Activated CD8-positive, alpha-beta memory T cell treated with anti-CD3 and anti-CD28 coated beads for 24 hours (primary cell): ENCODE measurements around the gene SOD3.

Experiments
- DNase-seq: peaks from one replicate; pipeline ENCODE4 v3.0.0-alpha.2; 2020

SOD3 gene

GRCh38 chr4:24794916-24795665 lies at the start of gene SOD3:
TSS of gene SOD3 (plus strand) at chr4:24795573. CDS start at chr4:24799522, 3,949 bp downstream.
- DNase-seq: no peak

- DNase-seq: no peak
Measured at GRCh38 chr4:24747234-24747975, 48.0 kb upstream of the SOD3 start.

GRCh38 chr4:24748023-24748422 lies 47.4 kb upstream of the SOD3 start:
- no peak for DNase-seq

- DNase-seq: no peak
Measured at GRCh38 chr4:24748758-24749350, 46.5 kb upstream of the SOD3 start.

- no peak for DNase-seq
Measured at GRCh38 chr4:24750106-24750505, 45.3 kb upstream of the SOD3 start.

- no peak for DNase-seq
Measured at GRCh38 chr4:24751926-24752539, 43.3 kb upstream of the SOD3 start.

- no peak for DNase-seq
Measured at GRCh38 chr4:24753519-24753918, 41.9 kb upstream of the SOD3 start.

- no peak for DNase-seq
Measured at GRCh38 chr4:24754571-24754970, 40.8 kb upstream of the SOD3 start.

GRCh38 chr4:24763631-24764297 lies 31.6 kb upstream of the SOD3 start:
- DNase-seq: no peak

- DNase-seq: no peak
Measured at GRCh38 chr4:24764345-24764744, 31.0 kb upstream of the SOD3 start.

GRCh38 chr4:24765376-24765988 lies 29.9 kb upstream of the SOD3 start:
- no peak for DNase-seq

GRCh38 chr4:24768006-24768405 lies 27.4 kb upstream of the SOD3 start:
- no peak for DNase-seq

- DNase-seq: no peak
Measured at GRCh38 chr4:24768604-24769003, 26.8 kb upstream of the SOD3 start.

GRCh38 chr4:24769571-24769970 lies 25.8 kb upstream of the SOD3 start:
- no peak for DNase-seq

GRCh38 chr4:24770032-24770584 lies 25.3 kb upstream of the SOD3 start:
- DNase-seq: no peak

- DNase-seq: no peak
Measured at GRCh38 chr4:24770667-24771066, 24.7 kb upstream of the SOD3 start.

GRCh38 chr4:24771241-24771640 lies 24.1 kb upstream of the SOD3 start:
- no peak for DNase-seq

- no peak for DNase-seq
Measured at GRCh38 chr4:24772061-24772705, 23.2 kb upstream of the SOD3 start.

GRCh38 chr4:24772952-24773351 lies 22.4 kb upstream of the SOD3 start:
- no peak for DNase-seq

- DNase-seq: no peak
Measured at GRCh38 chr4:24774452-24774851, 20.9 kb upstream of the SOD3 start.

- no peak for DNase-seq
Measured at GRCh38 chr4:24775032-24775605, 20.3 kb upstream of the SOD3 start.
